Iris pigment epithelial cell (primary cell): ENCODE results near the gene ARPC2.

Experiments used
- DNase-seq: peaks from one replicate; pipeline ENCODE4 v3.0.0-alpha.2; 2011; ENCODE audit warnings: low read depth

The ARPC2 gene

DNA sequence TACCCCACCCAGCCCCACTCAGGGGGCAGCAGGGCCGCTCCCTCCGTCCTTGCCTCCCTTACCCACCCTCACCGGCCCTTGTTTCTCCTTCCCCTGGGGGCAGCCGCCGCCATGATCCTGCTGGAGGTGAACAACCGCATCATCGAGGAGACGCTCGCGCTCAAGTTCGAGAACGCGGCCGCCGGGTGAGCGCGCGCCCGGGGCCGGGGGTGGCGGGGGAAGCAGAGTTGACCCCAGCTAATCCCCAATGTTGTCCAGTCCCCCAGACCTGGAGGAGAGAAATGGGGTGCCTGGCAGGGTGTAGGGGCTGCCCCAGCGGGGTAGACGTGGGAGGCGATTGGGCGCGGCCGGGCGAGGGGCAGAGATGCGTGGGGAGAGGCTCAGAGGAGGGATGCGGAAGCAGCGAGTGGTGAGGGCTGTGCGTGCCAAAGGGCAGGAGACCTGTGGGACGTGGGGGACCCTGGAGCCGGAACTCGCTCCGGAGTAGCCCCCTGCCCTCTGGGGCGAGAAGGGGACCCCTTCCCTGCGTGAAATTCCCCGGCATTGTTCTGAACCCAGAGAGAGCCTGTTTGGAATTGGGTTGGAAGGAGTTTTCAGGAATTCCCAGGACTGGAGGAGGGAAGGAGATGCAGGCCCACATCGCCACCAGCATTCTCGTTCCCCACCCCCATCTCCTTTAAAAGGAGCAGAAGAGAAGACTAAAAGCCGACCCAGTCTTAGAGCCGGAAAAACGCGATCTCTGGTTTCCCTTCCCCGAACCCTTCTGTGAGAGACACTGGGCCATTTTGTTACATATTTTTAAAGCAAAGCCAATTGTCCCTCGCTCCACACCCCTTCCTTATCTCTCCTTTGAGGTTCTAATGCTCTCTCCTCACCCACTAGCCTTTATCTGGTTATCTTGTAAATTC is 625 bp downstream of the ARPC2 start:
- DNase-seq: peak; percentile 29

GRCh38 chr2:218218268-218219185 is 1.5 kb downstream of the ARPC2 start:
- no peak for DNase-seq

GRCh38 chr2:218219934-218220333 is 2.9 kb downstream of the ARPC2 start:
- no peak for DNase-seq

DNA sequence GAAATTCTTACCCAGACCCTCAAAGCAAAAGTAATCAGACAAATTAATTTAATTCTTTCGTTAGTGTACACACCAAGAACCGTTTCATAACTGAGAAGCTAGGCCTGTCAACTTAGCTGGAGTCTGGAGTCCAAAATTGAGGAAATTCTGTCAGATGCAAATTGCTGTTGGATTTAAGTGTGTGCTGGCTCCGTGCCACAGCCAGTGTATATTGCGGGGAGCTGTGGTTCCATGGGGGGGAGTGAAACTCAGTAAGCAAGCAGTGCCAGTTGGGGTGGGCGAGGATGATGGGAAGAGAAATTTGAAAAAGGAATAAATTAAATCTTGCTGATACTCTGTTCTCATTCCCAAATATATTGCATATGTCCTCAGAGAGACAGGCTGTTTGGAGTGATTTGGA is 4.0 kb downstream of the ARPC2 start:
- no peak for DNase-seq

GRCh38 chr2:218223046-218223445 is 6.1 kb downstream of the ARPC2 start:
- DNase-seq: peak; percentile 56

GRCh38 chr2:218224186-218224585 is 7.2 kb downstream of the ARPC2 start:
- peak; percentile 47 for DNase-seq

- no peak for DNase-seq
Measured at GRCh38 chr2:218226903-218227302, 9.9 kb downstream of the ARPC2 start.

DNA sequence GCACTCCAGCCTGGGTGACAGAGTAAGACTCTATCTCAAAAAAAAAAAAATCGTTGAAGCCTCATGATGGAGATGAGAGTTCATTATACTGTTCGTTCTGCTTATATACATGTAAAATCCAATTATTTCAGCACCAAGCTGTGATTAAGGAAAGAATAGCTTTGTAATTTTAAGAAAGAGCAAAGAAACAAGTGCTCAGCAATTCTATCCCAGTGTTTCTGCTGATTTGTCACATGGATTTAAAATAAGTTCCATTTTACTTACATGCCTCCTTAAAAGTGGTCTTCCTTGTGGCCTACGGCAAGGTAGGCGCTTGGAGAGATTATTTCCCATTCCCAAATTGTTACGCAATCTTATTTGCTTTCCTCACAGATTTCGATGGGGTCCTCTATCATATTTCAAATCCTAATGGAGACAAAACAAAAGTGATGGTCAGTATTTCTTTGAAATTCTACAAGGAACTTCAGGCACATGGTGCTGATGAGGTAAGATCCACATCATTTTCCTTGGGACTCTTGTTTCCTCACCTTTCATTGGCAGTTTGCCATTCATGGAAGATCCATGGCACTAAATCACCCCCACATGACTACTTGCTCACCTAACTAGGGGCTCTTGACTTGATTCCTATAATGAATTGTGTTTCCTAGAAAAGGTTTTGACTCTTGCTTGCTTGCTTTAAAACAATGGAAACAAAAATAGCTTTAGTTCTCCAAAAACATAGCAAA is 11.5 kb downstream of the ARPC2 start:
- DNase-seq: peak; percentile 26

GRCh38 chr2:218229239-218229638 is 12.2 kb downstream of the ARPC2 start:
- DNase-seq: peak; percentile 90

DNA sequence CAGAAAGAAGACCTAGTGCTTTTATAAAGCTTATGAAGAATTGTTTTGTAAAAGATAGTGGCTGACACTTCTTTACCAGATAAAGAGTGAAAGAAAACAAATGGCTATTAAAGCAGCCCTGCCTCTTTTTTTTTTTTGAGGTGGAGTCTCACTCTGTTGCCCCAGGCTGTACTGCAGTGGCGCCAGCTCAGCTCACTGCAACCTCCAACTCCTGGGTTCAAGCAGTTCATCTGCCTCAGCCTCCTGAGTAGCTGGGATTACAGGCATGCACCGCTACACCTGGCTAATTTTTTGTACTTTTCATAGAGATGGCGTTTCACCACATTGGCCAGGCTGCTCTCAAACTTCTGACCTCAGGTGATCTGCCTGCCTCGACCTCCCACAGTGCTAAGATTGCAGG is 12.9 kb downstream of the ARPC2 start:
- DNase-seq: peak; percentile 37

DNA sequence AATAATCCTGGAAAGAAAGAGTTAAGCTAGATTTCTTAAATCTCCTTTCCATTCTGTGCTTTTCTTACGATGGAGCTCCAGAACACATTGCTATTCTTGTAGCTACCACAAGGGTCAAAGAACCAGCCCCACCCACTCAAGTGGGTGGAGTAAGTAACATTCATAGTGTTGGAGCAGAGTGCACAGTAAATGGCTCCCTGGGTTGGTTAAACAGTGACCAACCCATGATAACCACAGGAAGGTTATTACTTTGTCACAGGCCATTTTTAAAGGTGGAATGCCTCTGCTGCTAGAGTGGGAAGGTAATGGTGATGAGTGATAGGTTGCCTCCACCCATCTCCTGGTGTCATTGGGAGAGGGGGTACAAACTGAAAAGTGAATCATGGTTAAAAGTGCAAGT is 13.9 kb downstream of the ARPC2 start:
- DNase-seq: peak; percentile 73

GRCh38 chr2:218233543-218233942 is 16.6 kb downstream of the ARPC2 start:
- DNase-seq: no peak

GRCh38 chr2:218234521-218234920 is 17.5 kb downstream of the ARPC2 start:
- no peak for DNase-seq

DNA sequence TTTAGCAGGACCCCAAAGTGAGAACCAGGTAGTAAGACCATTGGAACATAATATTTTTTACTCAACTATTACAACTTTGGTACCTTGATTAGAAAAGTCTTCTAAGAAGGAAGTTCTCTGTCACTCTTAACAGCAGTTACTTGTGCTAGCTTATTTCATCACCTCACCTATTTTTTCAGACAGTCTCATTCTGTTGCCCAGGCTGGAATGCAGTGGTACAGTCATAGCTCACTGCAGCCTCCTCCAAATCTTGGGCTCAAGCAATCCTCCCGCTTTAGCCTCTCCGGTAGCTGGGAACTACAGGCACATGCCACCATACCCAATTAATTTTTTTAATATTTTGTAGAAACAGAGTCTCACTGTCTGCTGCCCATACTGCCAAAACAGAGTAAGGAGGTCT is 18.0 kb downstream of the ARPC2 start:
- no peak for DNase-seq

GRCh38 chr2:218236829-218237228 is 19.8 kb downstream of the ARPC2 start:
- DNase-seq: no peak

- DNase-seq: no peak
Measured at GRCh38 chr2:218238887-218239286, 21.9 kb downstream of the ARPC2 start.

DNA sequence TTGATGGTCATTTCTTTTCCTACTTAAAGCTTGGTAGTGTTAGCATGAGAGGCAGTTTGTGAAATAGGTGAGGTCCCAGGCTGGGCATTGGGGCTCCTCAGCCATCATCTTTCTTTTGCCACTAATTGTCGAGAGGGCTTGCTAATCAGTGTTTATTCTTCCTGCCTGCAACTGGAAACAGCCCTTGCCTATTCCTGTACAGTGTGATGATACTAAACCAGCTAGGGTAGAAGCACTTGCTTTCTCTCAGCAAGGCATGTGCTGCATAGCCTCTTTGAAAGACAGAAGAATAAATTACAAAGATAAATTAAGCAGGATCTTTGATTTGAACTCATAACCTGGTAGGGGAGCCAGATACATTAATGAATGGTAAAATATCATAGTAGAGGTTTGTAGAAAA is 27.2 kb downstream of the ARPC2 start:
- no peak for DNase-seq

DNA sequence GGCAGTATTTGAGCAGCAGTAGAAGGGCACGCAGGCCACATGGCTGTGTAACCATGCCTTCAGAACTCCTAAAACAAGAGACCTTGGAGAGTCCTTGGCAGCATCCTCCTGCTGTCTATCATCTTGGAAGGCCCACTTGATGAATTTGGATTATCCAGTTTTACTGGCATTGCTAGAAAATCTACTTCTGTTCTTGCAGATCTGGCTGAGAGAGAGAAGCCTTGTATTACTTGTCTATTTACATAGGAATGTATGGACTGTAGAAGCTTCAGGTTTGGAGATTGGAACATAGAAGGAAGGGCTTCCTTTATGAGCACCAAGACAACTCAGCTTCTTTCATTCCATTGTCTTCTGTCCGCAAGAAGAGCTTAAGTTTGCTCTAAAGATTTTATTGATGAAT is 27.7 kb downstream of the ARPC2 start:
- no peak for DNase-seq

DNA sequence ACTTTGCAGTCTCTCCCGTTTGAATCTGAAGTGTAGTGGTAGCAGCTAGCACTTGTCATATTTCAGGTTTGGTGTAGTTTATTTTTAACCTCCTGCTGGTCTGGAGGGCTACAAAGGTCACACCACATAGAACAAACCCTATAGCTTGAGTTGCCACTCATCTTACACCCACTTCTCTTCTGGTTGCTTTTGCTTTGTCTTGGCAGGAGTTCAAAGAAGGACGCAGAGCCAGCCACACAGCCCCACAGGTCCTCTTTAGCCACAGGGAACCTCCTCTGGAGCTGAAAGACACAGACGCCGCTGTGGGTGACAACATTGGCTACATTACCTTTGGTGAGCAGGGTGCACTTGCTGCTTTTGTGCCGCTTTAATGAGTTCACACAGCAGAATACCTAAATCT is 28.2 kb downstream of the ARPC2 start:
- DNase-seq: no peak

- no peak for DNase-seq
Measured at GRCh38 chr2:218249691-218250090, 32.7 kb downstream of the ARPC2 start.

- DNase-seq: peak; percentile 29
Measured at GRCh38 chr2:218252509-218253231, 35.7 kb downstream of the ARPC2 start.

DNA sequence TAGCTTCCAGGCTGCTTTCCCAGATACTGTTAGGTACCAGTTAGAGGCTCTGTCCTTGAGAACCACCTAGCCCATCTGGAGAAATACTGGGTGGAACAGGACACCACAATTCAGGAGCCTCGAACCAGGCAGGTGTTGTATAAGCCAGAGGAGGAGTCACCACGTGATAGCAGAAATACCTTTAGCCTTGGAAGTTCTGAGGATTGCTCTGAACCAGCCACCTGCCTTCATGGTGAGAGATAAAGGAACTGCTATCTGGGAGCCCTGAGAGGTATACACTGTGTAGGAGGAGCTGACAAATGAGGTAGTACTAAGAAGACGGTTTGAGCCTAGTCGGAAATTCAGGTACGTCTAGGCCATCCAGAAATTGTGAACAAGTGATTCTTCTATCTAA is 36.2 kb downstream of the ARPC2 start:
- DNase-seq: no peak
